Measurements from ENCODE around the gene OR8B8.

DNA sequence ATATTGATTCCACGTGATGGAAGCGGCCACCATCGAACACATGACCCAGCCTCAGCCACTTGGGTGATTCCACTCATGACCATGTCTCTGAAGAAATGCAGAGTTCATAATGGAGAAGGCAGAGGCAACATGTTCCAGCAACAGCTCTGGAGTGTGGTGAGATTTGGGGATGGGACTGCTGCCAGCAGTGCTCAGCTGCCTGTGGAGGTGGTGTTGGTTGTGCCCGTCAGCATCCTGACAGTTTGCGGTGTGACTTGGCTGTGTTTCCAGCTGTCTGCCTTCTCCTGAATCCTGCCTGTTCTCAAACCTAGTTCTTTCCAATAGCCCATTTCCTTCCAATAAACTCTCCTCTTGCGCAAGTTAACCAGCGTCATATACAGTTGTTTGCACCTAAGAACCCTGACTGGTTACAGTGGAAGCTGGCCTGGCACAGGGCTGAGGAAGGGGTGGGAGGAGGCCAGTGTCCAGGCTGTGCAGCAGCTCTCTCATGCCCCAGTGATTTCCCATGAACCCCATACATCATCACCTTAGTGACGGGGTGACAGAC lies 22.0 kb upstream of the OR8B8 start:
- TF ChIP-seq EZH2 (IDR thresholded peaks at IDR 0.05) (no peak), POLR2AphosphoS5 (IDR thresholded peaks at IDR 0.05; ENCODE audit: borderline replicate concordance, low read depth, low read length) (no peak), FOXP2 (optimal IDR thresholded peaks at IDR 0.05; ENCODE audit: control extremely low read depth, extremely low read length, insufficient read depth) (no peak)

Measured in SK-N-MC (cell line).